Measurements from ENCODE around the gene BAD.

DNA sequence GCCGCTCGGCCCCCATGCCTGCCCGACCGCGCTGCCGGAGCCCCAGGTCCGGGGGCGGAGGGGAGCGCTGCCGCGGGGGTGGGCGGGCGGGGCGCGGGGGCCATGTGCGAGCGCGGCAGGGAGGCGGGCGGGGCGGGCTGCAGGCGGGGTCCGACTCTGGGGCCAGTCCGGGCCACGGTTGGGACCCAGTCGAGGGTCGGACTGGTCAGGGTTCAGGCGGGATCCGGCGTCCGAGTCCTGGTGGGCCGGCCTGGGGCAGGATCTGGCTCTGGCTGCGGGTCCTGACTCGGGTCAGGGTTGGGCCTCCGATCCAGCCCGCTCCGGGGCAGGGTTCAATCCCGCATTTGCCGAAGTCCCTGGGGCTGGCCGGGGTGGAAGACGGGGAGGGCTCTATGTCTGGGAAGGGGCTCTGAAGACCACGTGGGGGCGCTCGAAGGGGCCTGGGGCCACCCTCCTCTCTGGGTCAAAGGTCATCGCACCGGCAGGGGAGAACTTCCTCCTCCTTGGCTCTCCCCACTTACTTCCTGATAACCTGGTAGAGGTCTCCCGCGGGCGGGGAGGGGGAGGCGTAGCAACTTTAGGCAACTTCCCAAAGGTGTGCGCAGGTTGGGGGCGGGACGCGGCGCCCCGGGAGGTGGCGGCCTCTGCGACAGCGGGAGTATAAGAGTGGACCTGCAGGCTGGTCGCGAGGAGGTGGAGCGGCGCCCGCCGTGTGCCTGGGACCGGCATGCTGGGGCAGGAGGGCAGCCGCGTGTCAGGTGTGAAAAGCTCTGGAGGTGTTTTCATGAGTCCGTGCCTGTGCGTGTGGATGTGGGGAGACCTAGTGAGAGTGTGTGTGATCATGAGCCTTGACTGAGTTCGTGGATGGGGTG lies 21.5 kb upstream of the BAD start:
- TF ChIP-seq, protein P1, sequence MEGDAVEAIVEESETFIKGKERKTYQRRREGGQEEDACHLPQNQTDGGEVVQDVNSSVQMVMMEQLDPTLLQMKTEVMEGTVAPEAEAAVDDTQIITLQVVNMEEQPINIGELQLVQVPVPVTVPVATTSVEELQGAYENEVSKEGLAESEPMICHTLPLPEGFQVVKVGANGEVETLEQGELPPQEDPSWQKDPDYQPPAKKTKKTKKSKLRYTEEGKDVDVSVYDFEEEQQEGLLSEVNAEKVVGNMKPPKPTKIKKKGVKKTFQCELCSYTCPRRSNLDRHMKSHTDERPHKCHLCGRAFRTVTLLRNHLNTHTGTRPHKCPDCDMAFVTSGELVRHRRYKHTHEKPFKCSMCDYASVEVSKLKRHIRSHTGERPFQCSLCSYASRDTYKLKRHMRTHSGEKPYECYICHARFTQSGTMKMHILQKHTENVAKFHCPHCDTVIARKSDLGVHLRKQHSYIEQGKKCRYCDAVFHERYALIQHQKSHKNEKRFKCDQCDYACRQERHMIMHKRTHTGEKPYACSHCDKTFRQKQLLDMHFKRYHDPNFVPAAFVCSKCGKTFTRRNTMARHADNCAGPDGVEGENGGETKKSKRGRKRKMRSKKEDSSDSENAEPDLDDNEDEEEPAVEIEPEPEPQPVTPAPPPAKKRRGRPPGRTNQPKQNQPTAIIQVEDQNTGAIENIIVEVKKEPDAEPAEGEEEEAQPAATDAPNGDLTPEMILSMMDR (IDR thresholded peaks at IDR 0.05 in 8 of 11, conservative IDR thresholded peaks at IDR 0.05 in 3 of 11): peak in 7 of 11 experiments; percentile 12 to 60 (median 48)
- TF ChIP-seq POLR2A (IDR thresholded peaks at IDR 0.05): no peak

Data from spleen (tissue), 7 donors.